HG03378 (cell line): Measurements from ENCODE around the gene PSKH1.

Source experiments
- ATAC-seq: cut with Tn5 transposase; IDR thresholded peaks from one replicate; pipeline ENCODE4 v1.9.1; 2021; ENCODE audit warnings: mild to moderate bottlenecking, moderate library complexity; ENCODE audit not compliant: unreplicated experiment

The PSKH1 gene

GRCh38 chr16:67865318-67865717, 27.7 kb upstream of the PSKH1 start:
- no peak for ATAC-seq

DNA sequence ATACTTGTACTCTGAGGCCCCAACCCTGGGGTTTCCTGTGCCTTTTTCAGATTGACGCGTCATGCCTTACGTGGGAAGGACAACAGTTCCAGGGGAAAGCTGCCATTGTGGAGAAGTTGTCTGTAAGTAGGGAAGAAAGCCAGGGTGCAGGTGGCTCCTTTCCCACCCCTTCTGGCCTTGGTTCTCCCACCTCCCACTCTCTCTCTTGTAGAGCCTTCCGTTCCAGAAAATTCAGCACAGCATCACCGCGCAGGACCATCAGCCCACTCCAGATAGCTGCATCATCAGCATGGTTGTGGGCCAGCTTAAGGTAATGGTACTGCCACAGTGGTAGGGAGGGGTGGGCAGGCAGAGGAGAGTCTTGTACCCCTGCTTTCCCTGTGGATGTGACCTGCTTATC, 24.8 kb upstream of the PSKH1 start:
- ATAC-seq = no peak

DNA sequence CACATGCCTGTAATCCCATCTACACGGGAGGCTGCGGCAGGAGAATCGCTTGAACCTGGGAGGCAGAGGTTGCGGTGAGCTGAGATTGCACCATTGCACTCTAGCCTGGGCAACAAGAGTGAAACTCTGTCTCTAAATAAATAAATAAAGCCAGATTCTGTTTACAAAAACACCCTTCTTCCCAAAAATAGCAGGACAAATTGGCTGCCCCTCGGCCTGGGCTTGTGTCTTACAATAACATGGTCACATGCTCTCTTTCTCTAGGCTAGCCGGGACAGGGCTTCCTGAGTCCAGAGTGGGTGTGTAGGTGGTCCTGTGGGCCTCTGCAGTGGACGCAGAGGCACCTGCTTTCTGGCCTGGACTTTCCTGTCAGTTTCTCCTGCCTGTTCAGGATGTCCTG, 23.4 kb upstream of the PSKH1 start:
- no peak for ATAC-seq

DNA sequence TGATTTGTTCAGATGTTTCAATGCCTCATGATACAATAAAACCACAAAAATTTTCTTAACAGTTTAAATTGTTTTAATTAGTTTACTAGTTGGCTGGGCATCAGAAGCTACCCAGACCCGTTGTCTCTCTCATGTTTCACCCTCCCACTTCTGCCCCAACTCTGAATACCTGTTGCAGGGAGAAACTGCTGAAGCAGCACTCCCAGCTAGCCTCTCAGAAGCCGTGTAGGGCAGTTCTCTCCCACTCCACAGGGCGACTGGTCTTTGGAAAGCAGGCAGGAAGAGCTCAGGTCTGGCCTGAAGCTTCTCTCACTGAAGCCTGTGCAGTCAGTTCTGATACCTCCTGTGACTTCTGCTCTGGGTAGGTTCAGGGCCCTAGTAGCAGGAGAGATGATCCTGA, 21.8 kb upstream of the PSKH1 start:
- no peak for ATAC-seq

DNA sequence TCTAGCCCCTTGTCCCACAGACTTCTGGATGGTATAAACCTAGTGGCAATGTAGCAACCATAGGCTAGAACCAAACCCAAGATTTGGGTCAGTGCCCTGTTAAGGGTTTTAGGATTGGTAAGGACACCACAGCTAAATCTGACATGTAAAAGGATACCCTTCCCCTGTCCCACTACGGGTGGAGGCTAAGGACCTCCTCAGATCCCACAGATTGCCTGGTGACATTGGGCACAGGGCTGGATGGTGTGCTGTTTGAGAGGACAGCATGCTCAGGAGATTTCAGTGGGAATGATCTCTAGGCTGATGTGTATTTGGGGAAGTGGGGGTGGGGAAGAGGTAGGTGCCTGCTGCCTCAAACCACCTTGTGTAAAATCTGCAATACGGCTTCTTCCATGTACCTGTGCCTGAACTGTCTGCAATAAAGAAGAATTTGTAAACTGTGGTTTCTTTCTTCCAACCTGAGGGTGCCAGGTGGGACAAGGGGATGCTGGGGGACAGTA, 20.9 kb upstream of the PSKH1 start:
- no peak for ATAC-seq

DNA sequence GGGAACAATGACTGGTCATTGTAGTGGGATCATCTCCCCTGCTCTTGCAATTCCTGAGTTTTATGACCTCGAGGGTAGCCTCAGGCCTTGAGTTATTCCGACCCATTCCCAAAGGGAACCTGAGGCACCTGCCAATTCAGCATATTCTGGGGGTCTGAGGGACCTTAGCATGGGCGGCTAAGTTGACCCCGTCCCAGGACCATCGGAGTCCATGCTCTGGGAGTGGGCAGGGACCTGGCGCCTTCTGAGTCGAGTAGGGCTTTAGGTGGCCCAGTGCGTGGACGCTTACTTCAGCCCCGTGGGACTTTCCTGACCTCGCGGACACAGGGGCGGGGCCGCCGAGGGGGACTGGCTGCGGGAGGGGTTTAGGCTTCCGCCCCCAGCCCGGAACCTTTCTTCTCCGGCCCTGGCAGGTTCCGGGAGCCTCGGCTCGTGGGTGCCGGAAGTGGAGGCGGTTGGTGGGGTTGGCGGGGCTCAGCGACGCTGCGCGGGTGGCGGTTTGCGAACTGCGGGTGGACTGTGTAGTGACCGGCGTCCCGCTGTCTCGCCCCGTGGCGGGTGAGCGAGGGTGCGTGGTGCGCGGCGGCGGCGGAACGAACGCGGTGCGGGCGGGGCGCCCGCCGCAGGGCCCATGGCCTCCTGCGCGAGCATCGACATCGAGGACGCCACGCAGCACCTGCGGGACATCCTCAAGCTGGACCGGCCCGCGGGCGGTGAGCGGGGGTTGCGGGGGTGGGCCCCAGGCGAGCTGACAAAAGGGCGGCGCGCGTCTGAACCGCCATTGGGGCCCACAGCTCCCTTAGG, 20.2 kb upstream of the PSKH1 start, which contains the start of gene EDC4:
EDC4 (plus strand) TSS at position 422 of the 804 bp plus-strand sequence; CDS start at position 632, 210 bp downstream.
- peak; percentile 49 for ATAC-seq

GRCh38 chr16:67873435-67874370, 19.4 kb upstream of the PSKH1 start:
- no peak for ATAC-seq

DNA sequence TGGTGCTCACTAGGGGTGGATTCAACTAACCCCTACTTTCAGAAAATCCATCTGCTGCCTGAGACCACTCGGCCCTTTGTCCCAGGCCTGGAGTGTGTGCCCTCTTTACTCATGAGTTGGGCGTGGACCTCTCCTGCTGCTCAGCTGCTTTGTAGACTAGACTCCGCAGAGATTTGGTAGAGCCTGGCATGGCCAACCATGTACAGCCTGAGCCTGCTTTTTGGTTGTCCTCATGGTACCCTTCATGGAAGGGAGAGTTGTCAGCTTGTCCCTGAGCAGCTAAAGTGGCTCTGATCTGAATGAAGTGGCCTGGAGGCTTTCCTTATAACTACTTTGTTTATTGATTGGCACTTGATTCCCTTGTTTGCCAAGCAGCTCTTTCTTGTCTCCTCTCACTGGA, 18.7 kb upstream of the PSKH1 start:
- no peak for ATAC-seq

DNA sequence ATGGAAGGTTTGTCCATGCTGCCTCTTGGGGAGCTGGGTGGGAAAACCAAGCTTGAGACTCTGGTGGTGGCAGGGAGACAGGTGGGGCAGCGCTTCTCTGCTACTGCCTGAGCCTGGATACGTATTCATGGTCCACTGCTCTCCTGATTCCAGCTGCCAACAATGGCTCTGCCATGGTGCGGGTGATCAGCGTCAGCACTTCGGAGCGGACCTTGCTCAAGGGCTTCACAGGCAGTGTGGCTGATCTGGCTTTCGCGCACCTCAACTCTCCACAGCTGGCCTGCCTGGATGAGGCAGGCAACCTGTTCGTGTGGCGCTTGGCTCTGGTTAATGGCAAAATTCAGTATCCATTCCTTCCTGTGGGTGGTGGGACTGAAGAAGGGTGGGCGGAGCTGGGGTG, 16.0 kb upstream of the PSKH1 start:
- no peak for ATAC-seq

GRCh38 chr16:67878232-67878631, 14.8 kb upstream of the PSKH1 start:
- no peak for ATAC-seq

GRCh38 chr16:67878846-67879245, 14.2 kb upstream of the PSKH1 start:
- ATAC-seq = no peak

- ATAC-seq = no peak
Measured at GRCh38 chr16:67879462-67879861, 13.6 kb upstream of the PSKH1 start.

DNA sequence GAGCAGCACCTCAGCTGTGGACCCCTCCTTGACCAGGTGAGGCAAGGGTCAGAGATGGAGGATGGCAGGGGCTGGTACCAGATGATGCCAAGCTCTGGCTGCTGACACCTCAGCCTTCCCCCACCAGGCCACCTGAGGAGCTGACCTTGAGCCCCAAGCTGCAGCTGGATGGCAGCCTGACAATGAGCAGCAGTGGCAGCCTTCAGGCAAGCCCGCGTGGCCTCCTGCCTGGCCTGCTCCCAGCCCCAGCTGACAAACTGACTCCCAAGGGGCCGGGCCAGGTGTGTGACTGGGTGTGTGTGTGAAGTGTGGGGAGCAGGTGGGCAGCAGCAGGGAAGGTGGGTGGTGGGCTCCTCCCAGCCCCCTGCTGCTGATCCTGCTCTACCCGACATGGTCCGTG, 13.1 kb upstream of the PSKH1 start:
- ATAC-seq = no peak

DNA sequence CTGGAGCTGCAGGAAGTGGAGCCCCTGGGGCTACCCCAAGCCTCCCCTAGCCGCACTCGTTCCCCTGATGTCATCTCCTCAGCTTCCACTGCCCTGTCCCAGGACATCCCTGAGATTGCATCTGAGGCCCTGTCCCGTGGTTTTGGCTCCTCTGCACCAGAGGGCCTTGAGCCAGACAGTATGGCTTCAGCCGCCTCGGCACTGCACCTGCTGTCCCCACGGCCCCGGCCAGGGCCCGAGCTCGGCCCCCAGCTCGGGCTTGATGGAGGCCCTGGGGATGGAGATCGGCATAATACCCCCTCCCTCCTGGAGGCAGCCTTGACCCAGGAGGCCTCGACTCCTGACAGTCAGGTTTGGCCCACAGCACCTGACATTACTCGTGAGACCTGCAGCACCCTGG, 12.5 kb upstream of the PSKH1 start:
- ATAC-seq = no peak

- ATAC-seq = no peak
Measured at GRCh38 chr16:67881621-67882161, 11.4 kb upstream of the PSKH1 start.

- no peak for ATAC-seq
Measured at GRCh38 chr16:67882374-67883145, 10.5 kb upstream of the PSKH1 start.

GRCh38 chr16:67883146-67883871, 9.7 kb upstream of the PSKH1 start:
- ATAC-seq = no peak

GRCh38 chr16:67883872-67884261, 9.2 kb upstream of the PSKH1 start:
- no peak for ATAC-seq

DNA sequence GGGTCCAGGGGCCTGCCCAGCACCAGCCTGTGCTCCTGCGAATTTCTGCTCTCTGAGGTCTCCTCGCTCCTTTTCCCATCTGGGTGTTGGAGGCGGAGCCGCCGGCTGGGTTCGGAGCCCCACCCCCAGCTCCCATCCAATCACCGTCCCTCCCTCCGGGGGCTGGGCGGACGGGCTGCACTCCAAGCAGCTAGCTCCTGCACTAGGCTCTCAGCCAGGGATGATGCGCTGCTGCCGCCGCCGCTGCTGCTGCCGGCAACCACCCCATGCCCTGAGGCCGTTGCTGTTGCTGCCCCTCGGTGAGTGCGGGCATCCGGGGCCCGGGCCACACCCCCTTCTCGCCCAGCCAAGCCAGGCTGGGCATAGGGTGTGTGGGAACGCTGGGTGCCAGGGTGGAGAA, 8.4 kb upstream of the PSKH1 start, which contains the start of gene NRN1L:
NRN1L (plus strand) TSS at position 202 of the 400 bp plus-strand sequence; CDS start at position 221, 19 bp downstream.
- no peak for ATAC-seq

DNA sequence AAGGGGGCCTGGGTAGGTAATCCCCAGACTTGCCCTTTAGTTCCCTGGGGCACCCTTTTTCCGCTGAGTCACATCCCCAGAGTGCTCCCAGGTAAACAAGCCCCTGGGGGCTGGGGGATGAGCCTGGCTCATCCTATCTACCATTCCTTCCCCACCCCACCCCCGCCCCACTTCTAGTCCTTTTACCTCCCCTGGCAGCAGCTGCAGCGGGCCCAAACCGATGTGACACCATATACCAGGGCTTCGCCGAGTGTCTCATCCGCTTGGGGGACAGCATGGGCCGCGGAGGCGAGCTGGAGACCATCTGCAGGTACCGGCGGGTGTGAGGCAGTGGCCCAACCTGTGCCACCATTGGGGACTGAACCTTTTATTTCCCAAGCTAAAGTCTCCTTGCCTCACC, 7.5 kb upstream of the PSKH1 start:
- no peak for ATAC-seq
